BLaER1 (cell line): ENCODE data around the gene LENEP.

Experiments used
- H3K27ac ChIP-seq: shearing (Covaris generic); formaldehyde crosslinking; 2 replicates; pipeline ENCODE4 v1.8.1; 2022
- H3K27me3 ChIP-seq: shearing (Covaris generic); formaldehyde crosslinking; 2 replicates; pipeline ENCODE4 v1.8.1; 2022
- H3K36me3 ChIP-seq: shearing (Covaris generic); formaldehyde crosslinking; 2 replicates; pipeline ENCODE4 v1.8.1; 2022
- H3K4me1 ChIP-seq: shearing (Covaris generic); formaldehyde crosslinking; 2 replicates; pipeline ENCODE4 v1.8.1; 2022
- H3K4me2 ChIP-seq: shearing (Covaris generic); formaldehyde crosslinking; 2 replicates; pipeline ENCODE4 v1.8.1; 2022
- H3K4me3 ChIP-seq: shearing (Covaris generic); formaldehyde crosslinking; 2 replicates; pipeline ENCODE4 v1.8.1; 2022
- H3K9ac ChIP-seq: shearing (Covaris generic); formaldehyde crosslinking; 2 replicates; pipeline ENCODE4 v1.8.1; 2022
- H3K9me3 ChIP-seq: shearing (Covaris generic); formaldehyde crosslinking; 2 replicates; pipeline ENCODE4 v1.8.1; 2022
- H4K20me1 ChIP-seq: shearing (Covaris generic); formaldehyde crosslinking; 2 replicates; pipeline ENCODE4 v1.8.1; 2022
- Cebpa-rat ChIP-seq: shearing (Covaris generic); IDR thresholded peaks from 2 replicates; pipeline ENCODE4 v1.8.1; 2022

The LENEP gene

GRCh38 chr1:154996966-154997701 is 3.7 kb downstream of the LENEP start:
- Histone ChIP-seq H3K36me3 (peaks cover 15% of the 10 kb centered on the region), H3K4me2 (peak overlapping the region; percentile 84), H4K20me1 (no peaks in the 10 kb centered on the region), H3K9me3 (no peaks in the 10 kb centered on the region), H3K4me3 (no peak overlapping the region), H3K4me1 (peaks cover 66% of the 10 kb centered on the region), H3K27me3 (no peaks in the 10 kb centered on the region), H3K27ac (0 out of 2 replicates have a peak overlapping the region, but pooled peaks have one; percentile 22), H3K9ac (0 out of 2 replicates have a peak overlapping the region, but pooled peaks have one; percentile 50)
- TF ChIP-seq Cebpa-rat, result no peak

GRCh38 chr1:154998201-154998780 is 4.9 kb downstream of the LENEP start:
- H3K27ac ChIP-seq, result peak overlapping the region; percentile 35; the same call in 1 of the 2 replicates
- 0 out of 2 replicates have a peak, but pooled peaks cover 6% of the 10 kb centered on the region for H3K36me3 ChIP-seq
- peaks cover 57% of the 10 kb centered on the region for H3K4me1 ChIP-seq
- H3K9me3 ChIP-seq, result no peaks in the 10 kb centered on the region
- H3K4me3 ChIP-seq, result peak overlapping the region; percentile 95
- H4K20me1 ChIP-seq, result no peaks in the 10 kb centered on the region
- TF ChIP-seq Cebpa-rat, result no peak
- 0 out of 2 replicates have a peak overlapping the region, but pooled peaks have one; percentile 57 for H3K9ac ChIP-seq
- H3K27me3 ChIP-seq, result no peaks in the 10 kb centered on the region
- peak overlapping the region; percentile 84 for H3K4me2 ChIP-seq

DNA sequence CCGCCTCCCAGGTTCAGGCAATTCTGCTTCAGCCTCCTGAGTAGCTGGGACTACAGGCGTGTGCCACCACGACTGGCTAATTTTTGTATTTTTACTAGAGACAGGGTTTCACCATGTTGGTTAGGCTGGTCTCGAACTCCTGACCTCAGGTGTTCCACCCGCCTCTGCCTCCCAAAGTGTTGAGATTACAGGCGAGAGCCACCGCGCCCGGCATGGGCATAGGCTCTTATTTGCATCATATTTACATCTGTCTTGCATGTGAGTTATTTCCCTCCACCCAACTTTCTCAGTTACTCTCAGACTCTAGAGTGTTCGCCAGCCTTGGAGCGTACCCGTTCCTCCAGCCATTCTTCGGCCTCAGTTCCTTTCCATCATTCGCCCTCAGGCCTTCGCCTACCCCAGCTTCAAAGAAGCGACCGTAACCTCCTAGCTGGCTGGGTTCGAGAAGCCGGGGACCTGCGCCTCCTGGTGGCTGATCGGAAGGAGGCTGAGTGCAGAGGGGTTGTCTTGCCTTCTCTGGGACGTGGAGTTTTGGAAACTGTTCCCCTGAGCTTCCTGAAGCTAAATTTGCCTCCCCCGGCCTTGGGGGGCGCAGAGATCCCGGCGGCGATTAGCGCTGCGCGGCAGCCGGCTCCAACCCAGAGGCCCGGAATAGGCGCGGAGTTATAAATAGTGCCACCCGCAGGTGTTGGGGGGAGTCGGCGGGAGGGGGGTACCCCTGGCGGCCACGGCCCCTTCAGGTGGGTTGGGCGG is 5.6 kb downstream of the LENEP start:
- Histone ChIP-seq H3K36me3 (0 out of 2 replicates have a peak, but pooled peaks cover under 1% of the 10 kb centered on the region), H3K9ac (peak overlapping the region; percentile 57; the same call in 1 of the 2 replicates), H4K20me1 (no peaks in the 10 kb centered on the region), H3K4me2 (peak overlapping the region; percentile 84), H3K4me1 (peaks cover 50% of the 10 kb centered on the region), H3K27ac (peak overlapping the region; percentile 35; the same call in 1 of the 2 replicates), H3K27me3 (no peaks in the 10 kb centered on the region), H3K4me3 (peak overlapping the region; percentile 95), H3K9me3 (no peaks in the 10 kb centered on the region)
- no peak for TF ChIP-seq Cebpa-rat

- peaks cover 50% of the 10 kb centered on the region for H3K4me1 ChIP-seq
- H3K36me3 ChIP-seq, result no peaks in the 10 kb centered on the region
- peak overlapping the region; percentile 84 for H3K4me2 ChIP-seq
- H3K27ac ChIP-seq, result peak overlapping the region; percentile 52
- peak overlapping the region; percentile 73 for H3K9ac ChIP-seq
- H4K20me1 ChIP-seq, result no peaks in the 10 kb centered on the region
- H3K27me3 ChIP-seq, result no peaks in the 10 kb centered on the region
- no peak for TF ChIP-seq Cebpa-rat
- peak overlapping the region; percentile 95 for H3K4me3 ChIP-seq
- no peaks in the 10 kb centered on the region for H3K9me3 ChIP-seq
Observed at GRCh38 chr1:154999571-155000410, 6.4 kb downstream of the LENEP start.

GRCh38 chr1:155000411-155000725 is 7.0 kb downstream of the LENEP start:
- Histone ChIP-seq H3K4me1 (peaks cover 49% of the 10 kb centered on the region), H3K27me3 (no peaks in the 10 kb centered on the region), H3K27ac (peak overlapping the region; percentile 90), H3K36me3 (no peaks in the 10 kb centered on the region), H3K9ac (peak overlapping the region; percentile 86), H3K4me3 (peak overlapping the region; percentile 95), H3K9me3 (no peaks in the 10 kb centered on the region), H4K20me1 (no peaks in the 10 kb centered on the region), H3K4me2 (peak overlapping the region; percentile 84)
- no peak for TF ChIP-seq Cebpa-rat

GRCh38 chr1:155000726-155001424 is 7.5 kb downstream of the LENEP start:
- peak overlapping the region; percentile 95 for H3K4me3 ChIP-seq
- no peaks in the 10 kb centered on the region for H3K9me3 ChIP-seq
- no peaks in the 10 kb centered on the region for H4K20me1 ChIP-seq
- peaks cover 54% of the 10 kb centered on the region for H3K4me1 ChIP-seq
- peak overlapping the region; percentile 86 for H3K9ac ChIP-seq
- H3K36me3 ChIP-seq, result no peaks in the 10 kb centered on the region
- no peaks in the 10 kb centered on the region for H3K27me3 ChIP-seq
- no peak for TF ChIP-seq Cebpa-rat
- H3K27ac ChIP-seq, result peak overlapping the region; percentile 90
- H3K4me2 ChIP-seq, result peak overlapping the region; percentile 84

DNA sequence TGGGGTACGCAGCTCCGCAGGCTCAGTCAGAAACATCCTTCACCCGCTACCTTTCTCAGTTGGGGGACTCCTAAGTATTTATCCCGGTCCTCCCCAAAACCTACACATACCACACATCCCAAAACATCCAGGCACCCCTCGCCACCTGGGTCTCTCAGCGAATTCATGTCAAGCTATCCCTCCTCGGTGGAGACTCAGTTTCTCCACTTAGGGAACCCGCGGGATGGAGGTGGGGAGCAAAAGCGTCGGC is 8.0 kb downstream of the LENEP start:
- Histone ChIP-seq H3K9me3 (no peaks in the 10 kb centered on the region), H3K4me2 (peak overlapping the region; percentile 84), H3K4me1 (peaks cover 54% of the 10 kb centered on the region), H3K9ac (peak overlapping the region; percentile 86), H3K27me3 (no peaks in the 10 kb centered on the region), H3K4me3 (peak overlapping the region; percentile 95), H4K20me1 (no peaks in the 10 kb centered on the region), H3K36me3 (no peaks in the 10 kb centered on the region), H3K27ac (peak overlapping the region; percentile 90)
- TF ChIP-seq Cebpa-rat, result no peak

DNA sequence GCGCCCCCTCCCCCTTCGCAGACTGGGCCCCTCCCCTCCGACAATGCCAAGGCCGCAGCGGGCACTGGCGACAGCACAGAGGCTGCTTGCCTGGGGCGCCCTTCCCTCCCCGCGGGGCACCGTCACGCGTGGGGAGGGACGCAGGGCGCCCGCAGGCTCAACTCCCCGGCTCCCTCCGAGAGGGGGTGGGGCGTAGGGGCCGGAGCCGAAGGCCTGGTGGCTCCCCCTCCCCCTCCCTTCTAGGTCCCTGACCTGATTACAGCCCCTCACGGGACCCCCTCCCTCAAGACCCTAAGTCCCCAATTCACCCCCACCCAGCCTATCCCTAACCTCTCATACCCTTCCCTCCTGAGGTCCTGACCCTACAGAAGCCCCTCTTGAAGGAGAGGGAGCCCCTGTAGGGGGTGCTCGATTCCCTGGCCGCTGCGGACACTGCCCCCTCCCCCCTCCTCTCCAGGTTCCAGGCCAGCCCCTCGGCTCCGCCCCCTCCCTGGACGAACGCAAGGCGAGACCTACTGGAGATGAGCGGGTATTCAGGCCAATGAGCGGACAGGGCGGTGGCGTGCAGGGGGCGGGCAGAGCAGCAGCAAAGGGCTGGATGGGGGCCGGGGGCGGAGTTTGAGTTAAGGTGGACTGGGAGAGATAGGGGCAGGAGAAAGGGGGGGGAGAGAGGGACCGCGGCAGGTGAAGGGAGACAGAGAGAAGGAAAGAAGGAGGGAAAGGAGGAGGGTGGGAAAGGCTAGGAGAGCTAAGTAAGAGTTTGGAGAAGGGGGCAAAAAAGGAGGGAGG is 8.5 kb downstream of the LENEP start:
- Histone ChIP-seq H3K4me2 (peak overlapping the region; percentile 84), H3K27ac (peak overlapping the region; percentile 90), H3K4me3 (peak overlapping the region; percentile 95), H3K27me3 (no peaks in the 10 kb centered on the region), H4K20me1 (no peaks in the 10 kb centered on the region; the same call in 1 of the 2 replicates), H3K9me3 (no peaks in the 10 kb centered on the region), H3K4me1 (peaks cover 54% of the 10 kb centered on the region), H3K36me3 (no peaks in the 10 kb centered on the region), H3K9ac (peak overlapping the region; percentile 86)
- no peak for TF ChIP-seq Cebpa-rat
